ENCODE data around the gene SERPINA5. TPM values are rescaled to one million over a fixed set of nuclear protein-coding genes. Genes with fewer than 3 reads are reported as not detected.

Gene SERPINA5
- polyA plus RNA-seq, 1 of the 3 experiments (the other 2 are of a cell fraction) = 0.08 TPM

DNA sequence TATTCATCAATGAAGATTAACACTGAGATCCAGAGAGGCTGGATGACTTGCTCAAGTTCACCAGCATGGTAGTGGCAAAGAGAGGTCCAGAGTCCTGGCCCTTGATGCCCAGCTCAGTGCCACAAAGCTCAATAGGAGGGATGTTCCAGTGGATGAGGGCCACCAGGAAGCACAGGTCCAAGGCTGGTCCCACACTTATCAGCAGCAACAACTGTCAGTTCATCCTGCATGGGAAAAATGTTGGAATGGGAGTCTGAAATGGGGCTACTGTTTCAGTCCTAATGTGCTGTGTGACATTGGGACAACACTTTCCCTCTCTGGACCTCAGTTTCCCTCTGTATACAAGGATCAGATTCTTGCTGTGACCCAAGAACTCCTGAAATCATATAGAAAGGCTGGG is 11.2 kb downstream of the SERPINA5 start (continued):
- no peak for TF ChIP-seq FOSL2 (IDR thresholded peaks at IDR 0.05; ENCODE audit: borderline replicate concordance, low read depth)
- TF ChIP-seq, protein P1, sequence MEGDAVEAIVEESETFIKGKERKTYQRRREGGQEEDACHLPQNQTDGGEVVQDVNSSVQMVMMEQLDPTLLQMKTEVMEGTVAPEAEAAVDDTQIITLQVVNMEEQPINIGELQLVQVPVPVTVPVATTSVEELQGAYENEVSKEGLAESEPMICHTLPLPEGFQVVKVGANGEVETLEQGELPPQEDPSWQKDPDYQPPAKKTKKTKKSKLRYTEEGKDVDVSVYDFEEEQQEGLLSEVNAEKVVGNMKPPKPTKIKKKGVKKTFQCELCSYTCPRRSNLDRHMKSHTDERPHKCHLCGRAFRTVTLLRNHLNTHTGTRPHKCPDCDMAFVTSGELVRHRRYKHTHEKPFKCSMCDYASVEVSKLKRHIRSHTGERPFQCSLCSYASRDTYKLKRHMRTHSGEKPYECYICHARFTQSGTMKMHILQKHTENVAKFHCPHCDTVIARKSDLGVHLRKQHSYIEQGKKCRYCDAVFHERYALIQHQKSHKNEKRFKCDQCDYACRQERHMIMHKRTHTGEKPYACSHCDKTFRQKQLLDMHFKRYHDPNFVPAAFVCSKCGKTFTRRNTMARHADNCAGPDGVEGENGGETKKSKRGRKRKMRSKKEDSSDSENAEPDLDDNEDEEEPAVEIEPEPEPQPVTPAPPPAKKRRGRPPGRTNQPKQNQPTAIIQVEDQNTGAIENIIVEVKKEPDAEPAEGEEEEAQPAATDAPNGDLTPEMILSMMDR (IDR thresholded peaks at IDR 0.05) = no peak
- no peak for TF ChIP-seq NRF1 (IDR thresholded peaks at IDR 0.05; ENCODE audit: low read depth, low read length)
- TF ChIP-seq GABPA (IDR thresholded peaks at IDR 0.05; ENCODE audit: low read depth) = no peak
- TF ChIP-seq RFX5 (IDR thresholded peaks at IDR 0.05; ENCODE audit: low read length) = no peak
- TF ChIP-seq TAF1 (IDR thresholded peaks at IDR 0.05; ENCODE audit: borderline replicate concordance, low read depth, low read length) = no peak
- TF ChIP-seq SIN3A (IDR thresholded peaks at IDR 0.05; ENCODE audit: borderline replicate concordance, low read depth, low read length) = no peak
- no peak for TF ChIP-seq TCF12 (IDR thresholded peaks at IDR 0.05)
- TF ChIP-seq SMC3 (IDR thresholded peaks at IDR 0.05; ENCODE audit: low read depth, low read length) = no peak

DNA sequence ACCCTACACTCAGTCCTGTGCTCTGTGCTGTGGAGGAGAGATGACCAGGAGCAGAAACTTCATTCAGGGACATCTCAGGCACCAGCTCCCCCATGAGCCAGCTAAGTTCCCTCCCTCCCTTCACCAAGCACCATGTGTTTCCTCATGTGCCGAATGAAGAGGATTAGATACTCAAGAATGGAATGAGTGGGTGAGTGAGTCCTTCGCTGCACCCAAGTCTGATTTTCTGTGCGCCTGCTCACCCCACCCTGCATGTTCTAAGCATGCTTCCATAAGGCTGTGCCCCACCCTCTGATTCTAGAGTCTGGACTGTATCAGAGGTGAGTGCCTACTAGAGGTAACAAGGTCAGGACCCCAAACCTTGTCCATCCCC is 12.1 kb downstream of the SERPINA5 start:
- 67% methylated on average over 3 of the region's 3 CpGs for WGBS (ENCODE audit: low lambda C conversion rate)
- Histone ChIP-seq H3K4me2 (no peak overlapping the region), H4K20me1 (ENCODE audit: insufficient read depth) (no peaks in the 10 kb centered on the region), H3K4me1 (ENCODE audit: control insufficient read depth in 1 of 2, insufficient read depth in 2 of 2, low read depth in 1 of 2, low read length in 1 of 2) (no peaks in the 10 kb centered on the region), H2AFZ (ENCODE audit: low read depth) (no peak overlapping the region), H3K9me3 (no peaks in the 10 kb centered on the region), H3K9ac (no peak overlapping the region), H3F3A (replicated peaks; ENCODE audit: insufficient read depth) (no peaks in the 10 kb centered on the region), H3K27me3 (ENCODE audit: insufficient read depth) (no peaks in the 10 kb centered on the region), H3K27ac (ENCODE audit: low read depth in 2 of 2, low read length in 1 of 2) (no peak overlapping the region), H3K9me2 (no peaks in the 10 kb centered on the region), H3K36me3 (replicated peaks in 1 of 2; ENCODE audit: control insufficient read depth in 1 of 2, insufficient read depth in 2 of 2, low read length in 1 of 2) (no peaks in the 10 kb centered on the region), H3K79me2 (ENCODE audit: insufficient read depth) (no peaks in the 10 kb centered on the region), H3K4me3 (ENCODE audit: low read depth in 2 of 2, low read length in 1 of 2) (no peak overlapping the region)
- DNase-seq = no peak
- CTCF ChIA-PET = no interaction called here
- TF ChIP-seq, protein P2, sequence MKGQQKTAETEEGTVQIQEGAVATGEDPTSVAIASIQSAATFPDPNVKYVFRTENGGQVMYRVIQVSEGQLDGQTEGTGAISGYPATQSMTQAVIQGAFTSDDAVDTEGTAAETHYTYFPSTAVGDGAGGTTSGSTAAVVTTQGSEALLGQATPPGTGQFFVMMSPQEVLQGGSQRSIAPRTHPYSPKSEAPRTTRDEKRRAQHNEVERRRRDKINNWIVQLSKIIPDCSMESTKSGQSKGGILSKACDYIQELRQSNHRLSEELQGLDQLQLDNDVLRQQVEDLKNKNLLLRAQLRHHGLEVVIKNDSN (IDR thresholded peaks at IDR 0.05; ENCODE audit: borderline replicate concordance, low read depth) = no peak
- no peak for TF ChIP-seq YY1 (IDR thresholded peaks at IDR 0.05; ENCODE audit: low read depth)
- TF ChIP-seq FOXJ3 (CRISPR knock-in tag; IDR thresholded peaks at IDR 0.05) = no peak
- TF ChIP-seq NRF1 (IDR thresholded peaks at IDR 0.05; ENCODE audit: low read depth, low read length) = no peak
- TF ChIP-seq, protein P3, sequence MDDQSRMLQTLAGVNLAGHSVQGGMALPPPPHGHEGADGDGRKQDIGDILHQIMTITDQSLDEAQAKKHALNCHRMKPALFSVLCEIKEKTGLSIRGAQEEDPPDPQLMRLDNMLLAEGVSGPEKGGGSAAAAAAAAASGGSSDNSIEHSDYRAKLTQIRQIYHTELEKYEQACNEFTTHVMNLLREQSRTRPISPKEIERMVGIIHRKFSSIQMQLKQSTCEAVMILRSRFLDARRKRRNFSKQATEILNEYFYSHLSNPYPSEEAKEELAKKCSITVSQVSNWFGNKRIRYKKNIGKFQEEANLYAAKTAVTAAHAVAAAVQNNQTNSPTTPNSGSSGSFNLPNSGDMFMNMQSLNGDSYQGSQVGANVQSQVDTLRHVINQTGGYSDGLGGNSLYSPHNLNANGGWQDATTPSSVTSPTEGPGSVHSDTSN (IDR thresholded peaks at IDR 0.05) = no peak
- TF ChIP-seq FOSL2 (IDR thresholded peaks at IDR 0.05; ENCODE audit: borderline replicate concordance, low read depth) = no peak
- no peak for TF ChIP-seq GATA2 (CRISPR knock-in tag; IDR thresholded peaks at IDR 0.05)
- no peak for TF ChIP-seq RFX5 (IDR thresholded peaks at IDR 0.05; ENCODE audit: low read length)
- TF ChIP-seq TAF1 (IDR thresholded peaks at IDR 0.05; ENCODE audit: borderline replicate concordance, low read depth, low read length) = no peak
- TF ChIP-seq SMC3 (IDR thresholded peaks at IDR 0.05; ENCODE audit: low read depth, low read length) = no peak
- no peak for TF ChIP-seq GABPA (IDR thresholded peaks at IDR 0.05; ENCODE audit: low read depth)
- TF ChIP-seq TCF12 (IDR thresholded peaks at IDR 0.05) = no peak
- TF ChIP-seq JUND (IDR thresholded peaks at IDR 0.05) = no peak
- TF ChIP-seq, protein P4, sequence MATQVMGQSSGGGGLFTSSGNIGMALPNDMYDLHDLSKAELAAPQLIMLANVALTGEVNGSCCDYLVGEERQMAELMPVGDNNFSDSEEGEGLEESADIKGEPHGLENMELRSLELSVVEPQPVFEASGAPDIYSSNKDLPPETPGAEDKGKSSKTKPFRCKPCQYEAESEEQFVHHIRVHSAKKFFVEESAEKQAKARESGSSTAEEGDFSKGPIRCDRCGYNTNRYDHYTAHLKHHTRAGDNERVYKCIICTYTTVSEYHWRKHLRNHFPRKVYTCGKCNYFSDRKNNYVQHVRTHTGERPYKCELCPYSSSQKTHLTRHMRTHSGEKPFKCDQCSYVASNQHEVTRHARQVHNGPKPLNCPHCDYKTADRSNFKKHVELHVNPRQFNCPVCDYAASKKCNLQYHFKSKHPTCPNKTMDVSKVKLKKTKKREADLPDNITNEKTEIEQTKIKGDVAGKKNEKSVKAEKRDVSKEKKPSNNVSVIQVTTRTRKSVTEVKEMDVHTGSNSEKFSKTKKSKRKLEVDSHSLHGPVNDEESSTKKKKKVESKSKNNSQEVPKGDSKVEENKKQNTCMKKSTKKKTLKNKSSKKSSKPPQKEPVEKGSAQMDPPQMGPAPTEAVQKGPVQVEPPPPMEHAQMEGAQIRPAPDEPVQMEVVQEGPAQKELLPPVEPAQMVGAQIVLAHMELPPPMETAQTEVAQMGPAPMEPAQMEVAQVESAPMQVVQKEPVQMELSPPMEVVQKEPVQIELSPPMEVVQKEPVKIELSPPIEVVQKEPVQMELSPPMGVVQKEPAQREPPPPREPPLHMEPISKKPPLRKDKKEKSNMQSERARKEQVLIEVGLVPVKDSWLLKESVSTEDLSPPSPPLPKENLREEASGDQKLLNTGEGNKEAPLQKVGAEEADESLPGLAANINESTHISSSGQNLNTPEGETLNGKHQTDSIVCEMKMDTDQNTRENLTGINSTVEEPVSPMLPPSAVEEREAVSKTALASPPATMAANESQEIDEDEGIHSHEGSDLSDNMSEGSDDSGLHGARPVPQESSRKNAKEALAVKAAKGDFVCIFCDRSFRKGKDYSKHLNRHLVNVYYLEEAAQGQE (IDR thresholded peaks at IDR 0.05; ENCODE audit: low read depth, low read length) = no peak
- TF ChIP-seq CHD2 (IDR thresholded peaks at IDR 0.05; ENCODE audit: low read length, partially characterized antibody) = no peak
- no peak for TF ChIP-seq RCOR1 (IDR thresholded peaks at IDR 0.05; ENCODE audit: low read length)
- TF ChIP-seq, protein P5, sequence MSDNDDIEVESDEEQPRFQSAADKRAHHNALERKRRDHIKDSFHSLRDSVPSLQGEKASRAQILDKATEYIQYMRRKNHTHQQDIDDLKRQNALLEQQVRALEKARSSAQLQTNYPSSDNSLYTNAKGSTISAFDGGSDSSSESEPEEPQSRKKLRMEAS (IDR thresholded peaks at IDR 0.05; ENCODE audit: low read depth) = no peak
- POLR2A ChIA-PET = no interaction called here

All from SK-N-SH (cell line).